Fibroblast of villous mesenchyme (primary cell): ENCODE measurements around the gene GRIK2. TPM values are rescaled to one million over a fixed set of nuclear protein-coding genes. Genes with fewer than 3 reads are reported as not detected.

Experiments used
- DNase-seq: peaks from one replicate; pipeline ENCODE4 v3.0.0-alpha.2; 2010; ENCODE audit warnings: low read depth
- H3K4me3 ChIP-seq: 2 replicates; pipeline ENCODE4 v1.5.1; 2011; ENCODE audit warnings: low read depth, mild to moderate bottlenecking, low read length
- CTCF ChIP-seq: IDR thresholded peaks from 2 replicates; pipeline ENCODE4 v1.5.1; 2012; ENCODE audit warnings: low read depth, mild to moderate bottlenecking, low read length; ENCODE audit not compliant: insufficient read depth
- total RNA-seq: library from RNA; depleted of rRNA; stranded (reverse); fragments of >200 nt; gene quantifications from 2 replicates; pipeline ENCODE4 v1.2.3, GENCODE V29; 2012

GRIK2 gene
- total RNA-seq, 1 donor = 15.1 TPM

- no peak for DNase-seq
- no peak for TF ChIP-seq CTCF
- H3K4me3 ChIP-seq = no peak overlapping the region
Measured at GRCh38 chr6:101853231-101854085, 459.9 kb downstream of the GRIK2 start.

GRCh38 chr6:101876431-101876830 is 482.9 kb downstream of the GRIK2 start:
- TF ChIP-seq CTCF = no peak
- DNase-seq = no peak
- no peak overlapping the region for H3K4me3 ChIP-seq

DNA sequence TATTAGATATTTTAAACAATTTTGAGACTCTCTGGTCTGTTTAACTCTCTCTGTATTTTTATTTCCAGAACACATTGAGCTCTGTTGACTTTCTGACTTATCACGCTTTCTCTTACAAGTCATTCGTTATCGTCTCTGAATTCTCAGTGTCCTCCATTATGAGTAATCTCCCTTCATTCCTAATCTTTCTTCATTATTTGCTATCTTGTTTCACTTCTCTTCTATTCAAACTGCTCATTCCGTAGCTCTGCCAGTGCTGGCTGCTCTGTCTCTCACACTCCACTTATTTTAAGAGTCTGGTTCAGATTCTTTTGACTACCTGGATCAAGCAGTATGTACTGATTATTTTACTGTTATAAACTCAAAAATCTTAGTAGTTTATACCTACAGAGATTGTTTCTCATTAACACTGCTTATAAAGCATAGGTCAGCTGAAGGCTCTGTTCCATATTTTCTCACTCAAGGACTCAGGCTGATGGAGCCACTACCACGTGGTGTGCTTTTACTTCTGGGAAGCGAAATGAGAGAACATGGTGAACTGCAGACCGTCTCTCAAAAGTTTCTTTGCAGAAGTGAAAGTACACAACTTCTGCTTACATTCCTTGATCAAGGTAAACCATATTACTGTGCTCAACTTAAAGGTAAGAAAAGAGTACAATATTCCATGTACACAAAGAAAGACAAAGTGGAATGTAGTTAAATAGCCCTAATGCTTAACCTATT is 485.2 kb downstream of the GRIK2 start:
- DNase-seq = no peak
- no peak overlapping the region for H3K4me3 ChIP-seq
- TF ChIP-seq CTCF = no peak

DNA sequence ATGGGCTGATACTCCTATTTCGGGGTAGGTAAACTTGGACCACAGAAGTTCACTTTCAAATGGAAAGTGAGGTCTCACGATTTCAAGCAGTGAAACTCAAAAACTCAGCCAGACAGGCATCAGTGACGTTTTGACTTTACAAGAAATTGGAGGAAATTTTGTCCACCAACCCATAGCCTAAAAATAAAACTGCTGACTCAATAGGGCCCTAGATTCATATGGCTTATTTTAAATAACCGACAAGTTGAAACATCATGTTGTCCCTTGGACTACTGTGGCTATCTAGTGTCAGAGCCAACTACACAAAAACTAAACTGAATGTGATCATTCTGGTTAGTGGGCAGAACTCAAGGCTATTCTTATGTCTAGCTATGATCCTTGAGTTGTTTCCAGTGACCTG is 486.3 kb downstream of the GRIK2 start:
- H3K4me3 ChIP-seq = no peak overlapping the region
- no peak for DNase-seq
- no peak for TF ChIP-seq CTCF

DNA sequence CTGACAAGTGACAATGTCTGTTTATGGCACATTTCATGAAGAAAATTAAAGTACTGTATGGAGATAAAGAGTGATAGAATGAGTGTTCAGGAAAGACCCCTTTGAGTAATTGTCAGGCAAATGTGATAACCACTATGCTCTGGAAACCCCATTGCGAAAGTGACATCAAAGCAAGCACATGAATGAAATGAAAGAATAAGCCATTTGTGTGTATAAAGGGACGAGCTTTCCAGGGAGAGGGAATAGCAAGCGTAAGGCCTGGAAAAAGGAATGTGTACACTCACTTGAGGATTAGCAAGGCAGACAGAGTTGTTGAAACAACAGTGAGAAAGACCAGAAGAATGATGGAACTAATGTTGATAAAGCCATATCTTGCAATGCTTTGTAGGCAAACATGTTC is 490.0 kb downstream of the GRIK2 start:
- DNase-seq = peak; percentile 19
- TF ChIP-seq CTCF = no peak

DNA sequence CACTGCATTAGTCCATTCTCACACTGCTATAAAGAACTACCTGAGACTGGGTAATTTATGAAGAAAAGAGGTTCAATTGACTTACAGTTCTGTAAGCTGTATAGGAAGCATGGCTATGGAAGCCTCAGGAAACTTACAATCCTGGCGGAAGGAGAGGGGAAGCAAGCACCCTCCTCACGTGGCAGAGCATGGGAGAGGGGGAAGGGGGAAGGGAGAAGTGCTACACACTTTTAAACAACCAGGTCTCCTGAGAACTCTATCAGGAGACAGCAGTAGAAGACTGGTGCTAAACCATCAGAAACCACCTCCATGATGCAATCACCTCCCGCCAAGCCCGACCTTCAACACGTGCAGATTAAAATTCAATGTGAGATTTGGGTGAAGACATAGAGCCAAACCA is 494.0 kb downstream of the GRIK2 start:
- no peak for TF ChIP-seq CTCF
- H3K4me3 ChIP-seq = no peak overlapping the region
- no peak for DNase-seq

More for the DNA sequence above, 490.0 kb downstream of the GRIK2 start:
- H3K4me3 ChIP-seq = no peak overlapping the region
